Measurements from ENCODE around the gene NAA60. TPM values are rescaled to one million over a fixed set of nuclear protein-coding genes. Genes with fewer than 3 reads are reported as not detected.
A peak's percentile ranks its signal among the peaks of the same experiment; 100 is the strongest.

NAA60 gene
- total and polyA plus RNA-seq, 9 of the 15 experiments (the other 6 are each of a cell fraction or from before 2014, with no cell fraction given), result 2.1 to 49.4 (median 10.3) TPM

- TF ChIP-seq, protein P1, sequence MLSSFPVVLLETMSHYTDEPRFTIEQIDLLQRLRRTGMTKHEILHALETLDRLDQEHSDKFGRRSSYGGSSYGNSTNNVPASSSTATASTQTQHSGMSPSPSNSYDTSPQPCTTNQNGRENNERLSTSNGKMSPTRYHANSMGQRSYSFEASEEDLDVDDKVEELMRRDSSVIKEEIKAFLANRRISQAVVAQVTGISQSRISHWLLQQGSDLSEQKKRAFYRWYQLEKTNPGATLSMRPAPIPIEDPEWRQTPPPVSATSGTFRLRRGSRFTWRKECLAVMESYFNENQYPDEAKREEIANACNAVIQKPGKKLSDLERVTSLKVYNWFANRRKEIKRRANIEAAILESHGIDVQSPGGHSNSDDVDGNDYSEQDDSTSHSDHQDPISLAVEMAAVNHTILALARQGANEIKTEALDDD (IDR thresholded peaks at IDR 0.05), result peak; percentile 62
- TF ChIP-seq MTA1 (IDR thresholded peaks at IDR 0.05; ENCODE audit: borderline replicate concordance) (no peak), CTCFL (IDR thresholded peaks at IDR 0.05; ENCODE audit: borderline replicate concordance, insufficient read depth, low read depth, low read length, poor library complexity, severe bottlenecking) (no peak), RAD51 (IDR thresholded peaks at IDR 0.05; ENCODE audit: borderline replicate concordance, low read depth) (peak; percentile 69; the same call in 1 of the 2 replicates), PHB (CRISPR knock-in tag; IDR thresholded peaks at IDR 0.05) (no peak), NKRF (IDR thresholded peaks at IDR 0.05; ENCODE audit: borderline replicate concordance) (0 out of 2 replicates have a peak, but pooled peaks have one; percentile 12), RBM17 (IDR thresholded peaks at IDR 0.05; ENCODE audit: borderline replicate concordance, low read depth, low read length) (no peak), SAP30 (IDR thresholded peaks at IDR 0.05; ENCODE audit: borderline replicate concordance, insufficient read depth, low read depth, low read length, poor library complexity, severe bottlenecking) (no peak), ARID2 (IDR thresholded peaks at IDR 0.05) (no peak), NR2C1 (IDR thresholded peaks at IDR 0.05) (peak; percentile 46; the same call in 1 of the 2 replicates), NR2C1 (tag; IDR thresholded peaks at IDR 0.05) (no peak), HLTF (IDR thresholded peaks at IDR 0.05) (no peak)
- TF ChIP-seq, protein P2, sequence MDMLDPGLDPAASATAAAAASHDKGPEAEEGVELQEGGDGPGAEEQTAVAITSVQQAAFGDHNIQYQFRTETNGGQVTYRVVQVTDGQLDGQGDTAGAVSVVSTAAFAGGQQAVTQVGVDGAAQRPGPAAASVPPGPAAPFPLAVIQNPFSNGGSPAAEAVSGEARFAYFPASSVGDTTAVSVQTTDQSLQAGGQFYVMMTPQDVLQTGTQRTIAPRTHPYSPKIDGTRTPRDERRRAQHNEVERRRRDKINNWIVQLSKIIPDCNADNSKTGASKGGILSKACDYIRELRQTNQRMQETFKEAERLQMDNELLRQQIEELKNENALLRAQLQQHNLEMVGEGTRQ (CRISPR knock-in tag; IDR thresholded peaks at IDR 0.05), result peak; percentile 52
- TF ChIP-seq, protein P3, sequence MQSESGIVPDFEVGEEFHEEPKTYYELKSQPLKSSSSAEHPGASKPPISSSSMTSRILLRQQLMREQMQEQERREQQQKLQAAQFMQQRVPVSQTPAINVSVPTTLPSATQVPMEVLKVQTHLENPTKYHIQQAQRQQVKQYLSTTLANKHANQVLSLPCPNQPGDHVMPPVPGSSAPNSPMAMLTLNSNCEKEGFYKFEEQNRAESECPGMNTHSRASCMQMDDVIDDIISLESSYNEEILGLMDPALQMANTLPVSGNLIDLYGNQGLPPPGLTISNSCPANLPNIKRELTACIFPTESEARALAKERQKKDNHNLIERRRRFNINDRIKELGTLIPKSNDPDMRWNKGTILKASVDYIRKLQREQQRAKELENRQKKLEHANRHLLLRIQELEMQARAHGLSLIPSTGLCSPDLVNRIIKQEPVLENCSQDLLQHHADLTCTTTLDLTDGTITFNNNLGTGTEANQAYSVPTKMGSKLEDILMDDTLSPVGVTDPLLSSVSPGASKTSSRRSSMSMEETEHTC (IDR thresholded peaks at IDR 0.05), result no peak
Measured at GRCh38 chr16:3458852-3459361, 15.4 kb downstream of the NAA60 start (continued).
